H1 (cell line): ENCODE data around the gene SLC16A11. TPM values are rescaled to one million over a fixed set of nuclear protein-coding genes. Genes with fewer than 3 reads are reported as not detected.
A peak's percentile ranks its signal among the peaks of the same experiment; 100 is the strongest.

ENCODE experiments used
- BACH1 ChIP-seq: IDR thresholded peaks from 2 replicates; pipeline ENCODE4 v1.6.1; 2012; ENCODE audit warnings: low read length, improper control_type of control experiment
- BRCA1 ChIP-seq: IDR thresholded peaks from 2 replicates; pipeline ENCODE4 v1.6.1; 2012; ENCODE audit warnings: low read depth, low read length, improper control_type of control experiment
- CHD2 ChIP-seq: IDR thresholded peaks from 2 replicates; pipeline ENCODE4 v1.6.1; 2012; ENCODE audit warnings: low read length, improper control_type of control experiment
- CTBP2 ChIP-seq: IDR thresholded peaks from 2 replicates; pipeline ENCODE4 v1.7.0; 2011; ENCODE audit warnings: borderline replicate concordance, mild to moderate bottlenecking, moderate library complexity, mixed read lengths, low read length; ENCODE audit not compliant: insufficient read depth, insufficient read length
- EZH2 ChIP-seq: fragments of 200-600 bp; sonication (generic); IDR thresholded peaks from 2 replicates; pipeline ENCODE4 v1.7.1; 2012; ENCODE audit warnings: low read depth, mild to moderate bottlenecking, moderate library complexity, low read length, inconsistent platforms; ENCODE audit not compliant: severe bottlenecking
- HDAC6 ChIP-seq: IDR thresholded peaks from one replicate; pipeline ENCODE4 v1.7.1; 2012; ENCODE audit warnings: low read depth, mild to moderate bottlenecking, inconsistent platforms, low read length, moderate library complexity
- JUND ChIP-seq: IDR thresholded peaks from 2 replicates; pipeline ENCODE4 v1.6.1; 2011; ENCODE audit warnings: mild to moderate bottlenecking, improper control_type of control experiment, low read length
- KDM4A ChIP-seq: IDR thresholded peaks from one replicate; pipeline ENCODE4 v1.7.1; 2012; ENCODE audit warnings: low read depth, mild to moderate bottlenecking, moderate library complexity, low read length, inconsistent platforms; ENCODE audit not compliant: severe bottlenecking
- NANOG ChIP-seq: IDR thresholded peaks from 2 replicates; pipeline ENCODE4 v1.6.1; 2011; ENCODE audit warnings: low read length, low read depth, mild to moderate bottlenecking, inconsistent platforms; ENCODE audit not compliant: insufficient read depth, poor library complexity, severe bottlenecking
- POU5F1 ChIP-seq: IDR thresholded peaks from 2 replicates; pipeline ENCODE4 v1.6.1; 2011; ENCODE audit warnings: low read depth, mild to moderate bottlenecking, low read length, moderate library complexity
- RFX5 ChIP-seq: IDR thresholded peaks from 2 replicates; pipeline ENCODE4 v1.6.1; 2011; ENCODE audit warnings: low read depth, low read length, improper control_type of control experiment, borderline replicate concordance
- RNF2 ChIP-seq: fragments of 200-900, 300-1000 bp; sonication (generic); IDR thresholded peaks from 2 replicates; pipeline ENCODE4 v1.7.1; 2016; ENCODE audit warnings: borderline replicate concordance, low read depth, mild to moderate bottlenecking, antibody characterized with exemption, low read length; ENCODE audit not compliant: poor library complexity, severe bottlenecking; ENCODE audit errors: missing control alignments
- SUZ12 ChIP-seq: fragments of 200-600 bp; sonication (generic); IDR thresholded peaks from 2 replicates; pipeline ENCODE4 v1.6.1; 2012; ENCODE audit warnings: mild to moderate bottlenecking, inconsistent platforms, low read length, moderate library complexity, mixed read lengths
- ZNF274 ChIP-seq: IDR thresholded peaks from 2 replicates; pipeline ENCODE4 v1.7.0; 2012; ENCODE audit warnings: low read length, borderline replicate concordance; ENCODE audit errors: extremely low read depth
- polyA plus RNA-seq, 7 experiments: library from polyadenylated mRNA; depleted of rRNA in 3 of 7; stranded (reverse) in 5 of 7; unstranded in 2 of 7; fragments of >200 nt in 5 of 7; fragments of 200-250 nt in 2 of 7; gene quantifications; 1 replicate in 5 of 7; 2 replicates in 1 of 7; 4 replicates in 1 of 7; pipeline versions ENCODE4 v1.2.1 to v1.2.3, GENCODE V29; 2011 to 2013; ENCODE audit warnings: missing spikeins in 2 of 7, mixed read lengths in 2 of 7
- total RNA-seq: library from RNA; stranded (reverse); fragmentation: NEBNext Ultra II Directional; extraction: Animal tissue kit (Norgen Biotek cat#: 25700); gene quantifications from 2 replicates; pipeline ENCODE4 v1.2.1, GENCODE V29; 2021

The SLC16A11 gene
- total and polyA plus RNA-seq, 2 of the 8 experiments (the other 6 are each of a cell fraction or from before 2014, with no cell fraction given), result 0.35 to 0.39 TPM

GRCh38 chr17:7043497-7044198 is at the start of gene SLC16A11 (continued):
- TF ChIP-seq EZH2 (no peak), CTBP2 (peak; percentile 42), POU5F1 (no peak), RFX5 (no peak), BACH1 (no peak), ZNF274 (no peak), SUZ12 (0 out of 2 replicates have a peak, but pooled peaks have one; percentile 46), NANOG (no peak), KDM4A (peak; percentile 38), CHD2 (no peak), BRCA1 (no peak), JUND (no peak), RNF2 (peak; percentile 32), HDAC6 (no peak)
